Measurements from ENCODE around the gene LFNG.

DNA sequence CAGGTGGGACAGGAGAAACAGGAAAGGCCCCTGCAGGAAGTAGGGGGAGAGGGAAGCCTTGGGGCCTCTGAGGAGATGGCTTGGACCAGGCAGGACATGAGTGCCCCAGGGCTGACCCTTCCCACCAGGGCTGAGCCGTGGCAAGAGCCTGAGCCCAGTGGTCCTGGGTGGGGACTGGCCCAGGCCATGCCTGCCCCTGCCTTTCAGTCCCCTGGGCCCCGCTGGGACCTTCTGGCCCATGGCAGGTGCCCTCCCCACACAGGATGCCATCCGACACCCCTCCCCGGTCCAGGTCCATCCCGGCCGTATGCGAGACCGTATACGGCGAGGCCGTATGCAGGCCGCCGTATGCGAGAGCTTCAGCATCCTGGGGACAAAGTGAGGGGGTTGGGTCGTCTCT, 45.4 kb upstream of the LFNG start:
- TF ChIP-seq, protein P1, sequence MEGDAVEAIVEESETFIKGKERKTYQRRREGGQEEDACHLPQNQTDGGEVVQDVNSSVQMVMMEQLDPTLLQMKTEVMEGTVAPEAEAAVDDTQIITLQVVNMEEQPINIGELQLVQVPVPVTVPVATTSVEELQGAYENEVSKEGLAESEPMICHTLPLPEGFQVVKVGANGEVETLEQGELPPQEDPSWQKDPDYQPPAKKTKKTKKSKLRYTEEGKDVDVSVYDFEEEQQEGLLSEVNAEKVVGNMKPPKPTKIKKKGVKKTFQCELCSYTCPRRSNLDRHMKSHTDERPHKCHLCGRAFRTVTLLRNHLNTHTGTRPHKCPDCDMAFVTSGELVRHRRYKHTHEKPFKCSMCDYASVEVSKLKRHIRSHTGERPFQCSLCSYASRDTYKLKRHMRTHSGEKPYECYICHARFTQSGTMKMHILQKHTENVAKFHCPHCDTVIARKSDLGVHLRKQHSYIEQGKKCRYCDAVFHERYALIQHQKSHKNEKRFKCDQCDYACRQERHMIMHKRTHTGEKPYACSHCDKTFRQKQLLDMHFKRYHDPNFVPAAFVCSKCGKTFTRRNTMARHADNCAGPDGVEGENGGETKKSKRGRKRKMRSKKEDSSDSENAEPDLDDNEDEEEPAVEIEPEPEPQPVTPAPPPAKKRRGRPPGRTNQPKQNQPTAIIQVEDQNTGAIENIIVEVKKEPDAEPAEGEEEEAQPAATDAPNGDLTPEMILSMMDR (IDR thresholded peaks at IDR 0.05; ENCODE audit: low read depth, low read length): no peak
- no peak for TF ChIP-seq EZH2phosphoT487 (IDR thresholded peaks at IDR 0.05; ENCODE audit: low read depth)
